ENCODE results near the gene EPN3.

GRCh38 chr17:50586421-50587247, 54.1 kb downstream of the EPN3 start:
- no peak for TF ChIP-seq CTCF (IDR thresholded peaks at IDR 0.05)
- no peak for TF ChIP-seq POLR2A (IDR thresholded peaks at IDR 0.05)

Measured in lower leg skin (tissue), 3 donors.